Activated naive CD8-positive, alpha-beta T cell treated with anti-CD3 and anti-CD28 coated beads, Interleukin-2, amount 50 U/mL, for 24 hours (primary cell): ENCODE results near the gene TRAF3.

Experiments used
- ATAC-seq: fragments of 150-1000 bp; cut with Tn5 transposase; one replicate; pipeline ENCODE4 v1.10.0; 2021
- DNase-seq: peaks from one replicate; pipeline ENCODE4 v3.0.0; 2021
- H3K27ac Mint-ChIP-seq: one replicate; pipeline ENCODE4 v1.8.0; 2021; ENCODE audit warnings: mild to moderate bottlenecking, mixed read lengths
- H3K27me3 Mint-ChIP-seq: one replicate; pipeline ENCODE4 v1.8.0; 2021; ENCODE audit warnings: mixed read lengths
- H3K36me3 Mint-ChIP-seq: one replicate; pipeline ENCODE4 v1.8.0; 2021; ENCODE audit warnings: low read depth, mixed read lengths
- H3K4me1 Mint-ChIP-seq: one replicate; pipeline ENCODE4 v1.8.0; 2021; ENCODE audit warnings: mixed read lengths
- H3K4me3 Mint-ChIP-seq: one replicate; pipeline ENCODE4 v1.8.0; 2021; ENCODE audit warnings: mild to moderate bottlenecking, moderate library complexity, mixed read lengths
- H3K9me3 Mint-ChIP-seq: one replicate; pipeline ENCODE4 v1.8.0; 2021; ENCODE audit warnings: mixed read lengths

TRAF3 gene

DNA sequence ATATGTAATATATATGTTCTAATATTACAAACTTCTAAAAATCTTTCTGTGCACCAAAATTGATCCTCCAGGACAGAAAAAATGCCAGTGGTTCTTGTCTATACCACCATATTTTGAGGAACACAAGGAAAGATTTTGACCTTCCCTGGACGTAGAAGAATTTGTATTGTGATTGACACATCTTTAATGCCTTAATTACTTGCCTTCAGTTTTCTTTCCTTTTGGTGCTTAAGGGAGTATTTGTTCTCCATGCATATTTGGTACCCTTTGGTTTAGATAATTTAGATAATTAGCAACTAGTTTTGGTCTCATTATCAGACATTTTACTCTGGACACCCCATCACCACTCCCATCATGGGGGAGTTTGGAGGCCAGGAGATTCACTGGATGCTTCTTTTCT lies 27.6 kb downstream of the TRAF3 start:
- ATAC-seq (no peak), DNase-seq (no peak)
- Mint-ChIP-seq H3K27ac (peak overlapping the region; percentile 99), H3K4me1 (peaks cover 76% of the 10 kb centered on the region), H3K36me3 (peaks cover 28% of the 10 kb centered on the region), H3K4me3 (peak overlapping the region; percentile 77), H3K9me3 (no peaks in the 10 kb centered on the region), H3K27me3 (no peaks in the 10 kb centered on the region)

DNA sequence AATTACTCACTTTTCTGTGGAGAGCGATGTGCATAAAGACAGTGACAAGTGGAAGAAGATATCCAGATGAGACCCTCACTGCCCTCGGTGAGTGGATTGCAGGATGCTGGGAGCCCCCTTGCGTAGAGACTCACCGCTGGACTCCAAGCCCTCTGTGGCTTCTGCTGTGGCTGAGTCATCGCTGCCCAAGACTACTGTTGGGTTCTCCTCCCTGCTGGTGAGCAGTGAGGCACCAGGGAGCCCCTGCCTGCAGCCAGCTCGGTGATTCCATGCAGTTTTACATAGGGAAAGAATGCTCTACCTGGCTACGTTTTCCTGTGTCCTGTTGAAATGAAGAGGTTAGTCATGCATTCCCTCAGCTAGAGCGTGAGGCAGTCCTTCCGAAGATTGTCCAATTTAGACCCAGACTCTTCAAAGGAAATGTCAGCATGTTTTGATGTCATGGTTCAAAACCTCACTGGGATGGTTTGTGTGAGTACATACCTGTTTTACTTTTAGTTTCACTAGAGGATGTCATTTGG lies 28.2 kb downstream of the TRAF3 start:
- peak; percentile 67 for ATAC-seq
- DNase-seq, result peak; percentile 52
- H3K9me3 Mint-ChIP-seq, result no peaks in the 10 kb centered on the region
- peaks cover 78% of the 10 kb centered on the region for H3K4me1 Mint-ChIP-seq
- H3K27ac Mint-ChIP-seq, result peak overlapping the region; percentile 99
- H3K36me3 Mint-ChIP-seq, result peaks cover 28% of the 10 kb centered on the region
- peak overlapping the region; percentile 77 for H3K4me3 Mint-ChIP-seq
- H3K27me3 Mint-ChIP-seq, result no peaks in the 10 kb centered on the region

GRCh38 chr14:102805941-102806340 lies 28.7 kb downstream of the TRAF3 start:
- peak overlapping the region; percentile 77 for H3K4me3 Mint-ChIP-seq
- peak; percentile 8 for ATAC-seq
- H3K9me3 Mint-ChIP-seq, result no peaks in the 10 kb centered on the region
- peaks cover 80% of the 10 kb centered on the region for H3K4me1 Mint-ChIP-seq
- DNase-seq, result no peak
- H3K27me3 Mint-ChIP-seq, result no peaks in the 10 kb centered on the region
- H3K36me3 Mint-ChIP-seq, result peaks cover 31% of the 10 kb centered on the region
- H3K27ac Mint-ChIP-seq, result peak overlapping the region; percentile 99

GRCh38 chr14:102806447-102806846 lies 29.2 kb downstream of the TRAF3 start:
- ATAC-seq (no peak), DNase-seq (no peak)
- Mint-ChIP-seq H3K36me3 (peaks cover 33% of the 10 kb centered on the region), H3K27ac (peak overlapping the region; percentile 99), H3K4me1 (peaks cover 85% of the 10 kb centered on the region), H3K9me3 (no peaks in the 10 kb centered on the region), H3K4me3 (peak overlapping the region; percentile 77), H3K27me3 (no peaks in the 10 kb centered on the region)

- H3K27me3 Mint-ChIP-seq, result no peaks in the 10 kb centered on the region
- no peaks in the 10 kb centered on the region for H3K9me3 Mint-ChIP-seq
- DNase-seq, result no peak
- peak overlapping the region; percentile 77 for H3K4me3 Mint-ChIP-seq
- peaks cover 35% of the 10 kb centered on the region for H3K36me3 Mint-ChIP-seq
- H3K4me1 Mint-ChIP-seq, result peaks cover 88% of the 10 kb centered on the region
- ATAC-seq, result no peak
- H3K27ac Mint-ChIP-seq, result peak overlapping the region; percentile 99
Observed at GRCh38 chr14:102807013-102807406, 29.8 kb downstream of the TRAF3 start.

DNA sequence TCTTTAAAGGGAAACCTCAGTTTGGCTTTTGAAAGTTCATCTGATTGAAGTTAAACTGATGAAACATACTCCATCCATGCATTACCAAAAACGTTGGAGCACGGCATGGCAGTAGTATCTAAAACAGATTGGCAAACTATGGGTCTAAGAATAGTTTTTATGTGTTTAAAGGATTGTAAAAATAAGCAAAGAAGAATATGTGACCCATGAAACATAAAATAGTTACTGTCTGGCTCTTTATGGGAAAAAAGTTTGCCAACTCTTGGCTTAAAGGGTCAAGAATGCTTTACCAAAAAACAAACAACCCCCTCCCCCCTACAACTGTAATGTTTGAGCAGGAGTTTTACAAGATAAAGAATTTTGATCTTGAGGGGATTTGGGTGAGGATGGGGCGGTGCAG lies 32.6 kb downstream of the TRAF3 start:
- DNase-seq (no peak), ATAC-seq (no peak)
- H3K4me1 Mint-ChIP-seq, result peaks cover 90% of the 10 kb centered on the region
- no peaks in the 10 kb centered on the region for H3K27me3 Mint-ChIP-seq
- peaks cover 48% of the 10 kb centered on the region for H3K36me3 Mint-ChIP-seq
- no peak overlapping the region for H3K4me3 Mint-ChIP-seq
- H3K9me3 Mint-ChIP-seq, result no peaks in the 10 kb centered on the region
- peak overlapping the region; percentile 48 for H3K27ac Mint-ChIP-seq

DNA sequence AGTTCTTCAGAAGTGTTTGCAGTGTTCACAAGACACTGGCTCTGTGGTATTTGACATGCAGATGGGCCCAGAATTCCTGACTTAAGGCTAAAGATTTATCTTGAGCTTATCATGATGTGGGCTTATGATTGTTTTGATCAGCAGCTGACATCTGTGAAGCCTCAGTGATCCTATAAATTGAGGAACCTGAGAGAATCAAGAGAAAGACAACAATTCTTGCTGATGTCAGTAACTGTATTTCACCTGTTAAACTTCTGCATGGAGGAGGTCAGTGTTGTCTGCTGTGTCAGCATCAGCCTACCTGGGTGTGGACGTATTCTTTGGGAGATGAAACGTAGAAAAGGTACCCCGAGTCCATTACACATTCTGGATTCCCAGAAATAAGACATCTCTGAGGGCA lies 33.3 kb downstream of the TRAF3 start:
- Mint-ChIP-seq H3K36me3 (peaks cover 51% of the 10 kb centered on the region), H3K4me3 (no peak overlapping the region), H3K4me1 (peaks cover 90% of the 10 kb centered on the region), H3K27ac (peak overlapping the region; percentile 4), H3K27me3 (no peaks in the 10 kb centered on the region), H3K9me3 (no peaks in the 10 kb centered on the region)
- DNase-seq, result no peak
- ATAC-seq, result no peak

DNA sequence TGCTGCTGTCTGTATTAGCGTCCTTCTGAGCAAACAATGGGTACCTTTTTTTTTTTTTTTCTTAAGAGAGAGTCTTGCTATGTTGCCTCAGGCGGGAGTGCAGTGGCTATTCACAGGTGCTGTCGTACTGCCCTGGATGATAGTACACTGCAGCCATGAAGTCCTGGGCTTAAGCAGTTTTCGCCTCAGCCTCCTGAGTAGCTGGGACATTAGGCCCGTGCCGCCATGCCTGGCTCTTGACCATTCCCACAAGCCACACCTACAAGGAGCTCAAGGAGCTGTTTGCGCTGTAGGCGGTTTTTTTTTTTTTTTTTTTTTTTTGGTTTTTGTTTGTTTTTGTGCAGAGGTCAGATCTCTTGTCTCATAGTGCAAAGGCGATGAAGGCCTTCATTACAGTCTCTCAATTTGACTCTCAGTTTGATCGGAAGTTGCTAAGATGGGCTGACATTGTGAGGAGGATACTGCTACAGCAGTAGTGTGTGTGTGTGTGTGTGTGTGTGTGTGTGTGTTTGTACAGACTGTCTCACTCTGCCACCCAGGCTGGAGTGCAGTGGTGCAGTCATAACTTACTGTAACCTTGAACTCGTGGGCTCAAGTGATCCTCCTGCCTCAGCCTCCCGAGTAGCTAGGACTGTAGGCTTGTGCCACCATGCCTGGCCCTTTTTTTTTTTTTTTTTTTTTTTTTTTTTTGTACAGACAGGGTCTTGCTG lies 34.2 kb downstream of the TRAF3 start:
- ATAC-seq (no peak), DNase-seq (no peak)
- Mint-ChIP-seq H3K9me3 (no peaks in the 10 kb centered on the region), H3K27me3 (no peaks in the 10 kb centered on the region), H3K4me1 (peaks cover 85% of the 10 kb centered on the region), H3K27ac (no peak overlapping the region), H3K4me3 (no peak overlapping the region), H3K36me3 (peaks cover 55% of the 10 kb centered on the region)

DNA sequence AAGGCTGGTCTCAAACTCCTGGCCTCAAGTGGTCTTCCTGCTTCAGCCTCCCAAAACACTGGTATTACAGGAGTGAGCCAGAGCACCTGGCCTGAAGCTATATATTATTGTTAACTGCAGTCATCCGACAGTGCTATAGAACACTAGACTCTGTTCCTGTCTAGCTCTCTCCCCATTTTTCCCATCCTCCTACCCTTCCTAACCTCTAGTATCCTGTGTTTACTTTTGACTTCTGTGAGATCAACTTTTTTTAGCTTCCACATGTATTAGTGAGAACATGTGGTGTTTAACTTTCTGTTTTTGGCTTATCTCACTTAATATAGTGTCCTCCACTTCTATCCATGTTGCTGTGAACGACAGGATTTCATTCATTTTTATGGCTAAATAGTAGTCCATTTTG lies 34.7 kb downstream of the TRAF3 start:
- H3K27me3 Mint-ChIP-seq, result no peaks in the 10 kb centered on the region
- H3K4me3 Mint-ChIP-seq, result no peak overlapping the region
- no peaks in the 10 kb centered on the region for H3K9me3 Mint-ChIP-seq
- H3K27ac Mint-ChIP-seq, result peak overlapping the region; percentile 2
- peaks cover 59% of the 10 kb centered on the region for H3K36me3 Mint-ChIP-seq
- no peak for ATAC-seq
- DNase-seq, result no peak
- H3K4me1 Mint-ChIP-seq, result peaks cover 84% of the 10 kb centered on the region

DNA sequence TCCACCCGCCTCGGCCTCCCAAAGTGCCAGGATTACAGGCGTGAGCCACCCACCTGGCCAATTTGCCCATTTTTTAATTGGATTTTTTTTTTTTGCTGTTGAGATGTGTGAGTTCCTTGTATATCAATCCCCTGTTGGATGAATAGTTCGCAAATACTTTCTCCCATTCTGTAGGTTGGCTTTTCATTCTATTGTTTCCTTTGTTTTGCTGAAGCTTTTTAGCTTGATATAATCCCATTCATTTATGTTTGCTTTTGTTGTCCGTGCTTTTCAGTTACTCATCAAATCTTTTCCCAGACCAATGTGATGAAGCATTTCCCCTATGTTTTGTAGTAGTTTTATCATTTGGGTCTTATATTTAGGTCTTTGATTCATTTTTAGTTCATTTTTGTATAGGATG lies 36.4 kb downstream of the TRAF3 start:
- DNase-seq (no peak), ATAC-seq (no peak)
- Mint-ChIP-seq H3K27me3 (no peaks in the 10 kb centered on the region), H3K9me3 (no peaks in the 10 kb centered on the region), H3K27ac (peak overlapping the region; percentile 47), H3K36me3 (peaks cover 58% of the 10 kb centered on the region), H3K4me1 (peaks cover 84% of the 10 kb centered on the region), H3K4me3 (no peak overlapping the region)

DNA sequence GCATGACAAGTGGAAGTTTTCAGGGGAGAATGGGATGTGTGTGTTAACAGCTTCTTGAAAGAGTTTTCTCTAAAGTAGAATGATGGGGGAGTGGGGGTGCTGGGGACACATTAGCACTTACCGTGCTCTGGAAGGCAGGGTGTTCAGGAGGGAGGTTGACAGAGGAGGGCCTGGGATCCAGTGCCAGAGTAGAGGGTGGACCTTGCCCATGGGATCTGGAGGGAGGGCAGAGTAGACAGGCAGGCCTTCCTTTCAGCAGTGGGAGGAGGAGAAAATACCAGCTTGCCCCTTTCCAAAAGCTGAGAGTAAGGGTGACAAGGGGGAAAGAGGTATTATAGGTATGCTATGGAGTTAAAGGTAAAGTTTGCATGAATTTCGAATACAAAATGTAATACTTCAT lies 40.1 kb downstream of the TRAF3 start:
- no peaks in the 10 kb centered on the region for H3K27me3 Mint-ChIP-seq
- peaks cover 84% of the 10 kb centered on the region for H3K4me1 Mint-ChIP-seq
- H3K4me3 Mint-ChIP-seq, result no peak overlapping the region
- ATAC-seq, result no peak
- H3K27ac Mint-ChIP-seq, result peak overlapping the region; percentile 76
- peaks cover 50% of the 10 kb centered on the region for H3K36me3 Mint-ChIP-seq
- no peaks in the 10 kb centered on the region for H3K9me3 Mint-ChIP-seq
- DNase-seq, result no peak

DNA sequence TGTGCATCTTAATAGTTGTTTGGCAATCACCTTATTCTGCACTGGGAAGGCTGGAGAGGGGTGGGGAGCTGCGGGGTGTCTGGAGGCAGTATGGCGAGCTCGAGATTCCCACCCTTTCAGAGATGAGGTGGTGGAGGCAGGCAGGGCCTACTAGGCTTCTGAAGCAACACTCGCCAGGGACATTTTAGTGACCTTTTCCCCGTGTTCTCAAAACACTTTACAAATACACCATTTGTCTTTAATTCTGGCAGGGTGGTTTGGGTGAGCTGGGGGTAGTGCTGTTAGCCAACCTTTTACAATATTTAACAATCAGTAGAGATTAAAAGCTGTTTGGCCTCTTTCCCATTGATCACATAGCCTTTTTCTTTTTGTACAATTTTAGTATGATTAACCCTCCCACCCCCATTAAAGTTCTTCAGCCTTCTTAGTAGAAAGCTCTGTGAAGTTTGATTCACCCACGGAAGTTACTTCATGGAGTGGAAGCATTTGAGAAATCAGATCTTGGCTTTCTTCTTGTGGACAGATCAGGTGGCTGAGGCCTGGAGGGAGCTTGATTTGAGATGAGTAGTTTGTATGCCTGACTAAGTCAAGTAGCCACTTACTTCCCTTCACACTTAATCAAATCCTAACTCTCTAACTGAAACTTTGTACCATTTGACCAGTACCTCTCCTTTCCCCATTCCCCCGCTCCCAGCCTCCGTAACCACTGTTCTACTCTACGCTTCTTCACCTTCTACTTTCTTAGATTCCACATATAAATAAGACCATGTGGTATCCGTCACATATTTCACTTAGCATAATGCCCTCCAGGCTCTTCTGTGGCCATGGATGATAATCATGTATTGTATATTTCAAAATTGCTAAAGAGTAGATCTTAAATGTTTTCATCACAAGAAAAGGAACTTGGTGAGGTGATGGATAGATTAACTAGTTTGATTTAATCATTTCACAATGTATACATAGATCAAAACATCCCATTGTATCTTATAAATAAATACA lies 41.0 kb downstream of the TRAF3 start:
- Mint-ChIP-seq H3K9me3 (no peaks in the 10 kb centered on the region), H3K27me3 (no peaks in the 10 kb centered on the region), H3K4me1 (peaks cover 89% of the 10 kb centered on the region), H3K4me3 (peak overlapping the region; percentile 9), H3K27ac (peak overlapping the region; percentile 76), H3K36me3 (peaks cover 54% of the 10 kb centered on the region)
- no peak for DNase-seq
- no peak for ATAC-seq

GRCh38 chr14:102819176-102819628 lies 42.0 kb downstream of the TRAF3 start:
- peak; percentile 71 for DNase-seq
- H3K27me3 Mint-ChIP-seq, result no peaks in the 10 kb centered on the region
- no peaks in the 10 kb centered on the region for H3K9me3 Mint-ChIP-seq
- peak; percentile 73 for ATAC-seq
- peak overlapping the region; percentile 64 for H3K4me3 Mint-ChIP-seq
- peaks cover 46% of the 10 kb centered on the region for H3K36me3 Mint-ChIP-seq
- peak overlapping the region; percentile 90 for H3K27ac Mint-ChIP-seq
- peaks cover 90% of the 10 kb centered on the region for H3K4me1 Mint-ChIP-seq

GRCh38 chr14:102819747-102820330 lies 42.6 kb downstream of the TRAF3 start:
- H3K27ac Mint-ChIP-seq, result peak overlapping the region; percentile 90
- DNase-seq (no peak), ATAC-seq (peak; percentile 20)
- no peaks in the 10 kb centered on the region for H3K27me3 Mint-ChIP-seq
- peak overlapping the region; percentile 64 for H3K4me3 Mint-ChIP-seq
- no peaks in the 10 kb centered on the region for H3K9me3 Mint-ChIP-seq
- peaks cover 42% of the 10 kb centered on the region for H3K36me3 Mint-ChIP-seq
- peaks cover 90% of the 10 kb centered on the region for H3K4me1 Mint-ChIP-seq
